ENCODE results near the gene ANKS6. TPM values are rescaled to one million over a fixed set of nuclear protein-coding genes. Genes with fewer than 3 reads are reported as not detected.

The ANKS6 gene
- total and polyA plus RNA-seq, 10 of the 15 experiments (the other 5 are each of a cell fraction or from before 2014, with no cell fraction given) = 2.0 to 16.2 (median 6.1) TPM

DNA sequence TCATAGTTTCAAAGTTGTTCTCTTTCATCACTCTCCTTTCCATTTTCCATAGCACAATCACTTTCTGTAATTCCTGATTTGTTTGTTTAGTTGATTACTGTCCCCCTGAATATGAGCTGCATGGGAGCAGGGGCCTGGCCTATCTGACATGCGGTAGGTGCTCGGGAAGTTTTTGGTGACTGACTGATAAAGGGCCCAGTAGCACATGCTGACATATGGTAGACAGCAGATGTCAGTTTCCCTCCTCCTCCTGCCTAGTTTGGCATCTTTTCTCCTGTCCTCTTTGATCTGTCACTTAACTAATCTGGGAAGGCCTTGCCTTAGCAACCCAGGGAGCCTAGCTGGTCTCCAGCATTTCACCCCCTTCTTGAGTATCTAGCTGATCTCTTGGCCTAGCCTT lies 25.5 kb upstream of the ANKS6 start (continued):
- TF ChIP-seq TBL1XR1 (IDR thresholded peaks at IDR 0.05; ENCODE audit: low read depth, low read length) (no peak), ZNF622 (IDR thresholded peaks at IDR 0.05) (no peak), MEF2A (IDR thresholded peaks at IDR 0.05; ENCODE audit: insufficient read depth, low read depth, low read length) (no peak), BHLHE40 (IDR thresholded peaks at IDR 0.05; ENCODE audit: borderline replicate concordance in 1 of 2, low read depth in 2 of 2, low read length in 1 of 2) (no peak)

DNA sequence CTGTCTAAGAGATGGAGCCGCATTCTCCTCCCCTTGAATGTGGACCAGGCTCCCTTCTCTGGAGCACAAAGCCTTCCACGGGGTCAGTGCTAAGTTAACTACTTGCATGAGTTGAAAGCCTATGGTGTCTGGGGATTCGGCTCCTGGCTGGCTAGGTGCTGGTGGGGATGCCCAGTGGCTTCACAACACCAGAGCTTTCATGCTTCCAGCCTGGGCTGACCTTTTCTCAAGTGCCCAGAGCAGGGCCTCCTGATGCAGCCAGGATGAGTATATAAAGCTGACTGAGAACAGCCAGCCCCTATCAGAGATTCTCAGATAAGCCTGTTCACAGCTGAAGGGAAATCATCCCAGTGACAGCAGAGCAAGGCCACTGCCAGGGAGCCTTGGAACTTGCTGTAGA lies 22.9 kb upstream of the ANKS6 start:
- CTCF ChIA-PET = no interaction called here
- no peak overlapping the region for H3K4me2 ChIP-seq (ENCODE audit: control insufficient read depth, insufficient read depth)
- no peak for FAIRE-seq
- SMC1A ChIA-PET (ENCODE audit: uncharacterized antibody, unreplicated experiment) = no interaction called here
- no peak for ATAC-seq
- H3K36me3 ChIP-seq (ENCODE audit: control insufficient read depth in 2 of 2, insufficient read depth in 2 of 2, low read length in 1 of 2) = no peaks in the 10 kb centered on the region
- H3K4me3 ChIP-seq = no peak overlapping the region
- no peak overlapping the region for H3K9ac ChIP-seq (ENCODE audit: control insufficient read depth, insufficient read depth, low read length)
- H3K4me1 ChIP-seq (ENCODE audit: control insufficient read depth, insufficient read depth, low read length) = no peaks in the 10 kb centered on the region
- intact Hi-C loops (cut with micrococcal nuclease; ENCODE audit: unreplicated experiment) (no loop called here), in situ Hi-C loops (cut with MboI) (no loop called here)
- no peaks in the 10 kb centered on the region for H3K27me3 ChIP-seq (replicated peaks in 1 of 2; ENCODE audit: control insufficient read depth in 2 of 2, insufficient read depth in 2 of 2, low read length in 1 of 2)
- POLR2A ChIA-PET = no interaction called here
- H3K27ac ChIP-seq (ENCODE audit: control insufficient read depth, insufficient read depth) = no peak overlapping the region
- no peak overlapping the region for H2AFZ ChIP-seq (ENCODE audit: control insufficient read depth, low read depth, low read length)
- TF ChIP-seq, protein P1, sequence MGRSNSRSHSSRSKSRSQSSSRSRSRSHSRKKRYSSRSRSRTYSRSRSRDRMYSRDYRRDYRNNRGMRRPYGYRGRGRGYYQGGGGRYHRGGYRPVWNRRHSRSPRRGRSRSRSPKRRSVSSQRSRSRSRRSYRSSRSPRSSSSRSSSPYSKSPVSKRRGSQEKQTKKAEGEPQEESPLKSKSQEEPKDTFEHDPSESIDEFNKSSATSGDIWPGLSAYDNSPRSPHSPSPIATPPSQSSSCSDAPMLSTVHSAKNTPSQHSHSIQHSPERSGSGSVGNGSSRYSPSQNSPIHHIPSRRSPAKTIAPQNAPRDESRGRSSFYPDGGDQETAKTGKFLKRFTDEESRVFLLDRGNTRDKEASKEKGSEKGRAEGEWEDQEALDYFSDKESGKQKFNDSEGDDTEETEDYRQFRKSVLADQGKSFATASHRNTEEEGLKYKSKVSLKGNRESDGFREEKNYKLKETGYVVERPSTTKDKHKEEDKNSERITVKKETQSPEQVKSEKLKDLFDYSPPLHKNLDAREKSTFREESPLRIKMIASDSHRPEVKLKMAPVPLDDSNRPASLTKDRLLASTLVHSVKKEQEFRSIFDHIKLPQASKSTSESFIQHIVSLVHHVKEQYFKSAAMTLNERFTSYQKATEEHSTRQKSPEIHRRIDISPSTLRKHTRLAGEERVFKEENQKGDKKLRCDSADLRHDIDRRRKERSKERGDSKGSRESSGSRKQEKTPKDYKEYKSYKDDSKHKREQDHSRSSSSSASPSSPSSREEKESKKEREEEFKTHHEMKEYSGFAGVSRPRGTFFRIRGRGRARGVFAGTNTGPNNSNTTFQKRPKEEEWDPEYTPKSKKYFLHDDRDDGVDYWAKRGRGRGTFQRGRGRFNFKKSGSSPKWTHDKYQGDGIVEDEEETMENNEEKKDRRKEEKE (IDR thresholded peaks at IDR 0.05) = no peak
- TF ChIP-seq NRF1 (conservative IDR thresholded peaks at IDR 0.05; ENCODE audit: low read depth, low read length) = no peak
- no peak for TF ChIP-seq NR2C1 (IDR thresholded peaks at IDR 0.05)
- TF ChIP-seq BHLHE40 (IDR thresholded peaks at IDR 0.05; ENCODE audit: borderline replicate concordance in 1 of 2, low read depth in 2 of 2, low read length in 1 of 2) = no peak
- no peak for TF ChIP-seq JUND (IDR thresholded peaks at IDR 0.05; ENCODE audit: low read depth, low read length)
- TF ChIP-seq, protein P2, sequence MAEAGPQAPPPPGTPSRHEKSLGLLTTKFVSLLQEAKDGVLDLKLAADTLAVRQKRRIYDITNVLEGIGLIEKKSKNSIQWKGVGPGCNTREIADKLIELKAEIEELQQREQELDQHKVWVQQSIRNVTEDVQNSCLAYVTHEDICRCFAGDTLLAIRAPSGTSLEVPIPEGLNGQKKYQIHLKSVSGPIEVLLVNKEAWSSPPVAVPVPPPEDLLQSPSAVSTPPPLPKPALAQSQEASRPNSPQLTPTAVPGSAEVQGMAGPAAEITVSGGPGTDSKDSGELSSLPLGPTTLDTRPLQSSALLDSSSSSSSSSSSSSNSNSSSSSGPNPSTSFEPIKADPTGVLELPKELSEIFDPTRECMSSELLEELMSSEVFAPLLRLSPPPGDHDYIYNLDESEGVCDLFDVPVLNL (IDR thresholded peaks at IDR 0.05; ENCODE audit: low read depth, low read length) = no peak
- no peak for TF ChIP-seq KDM1A (IDR thresholded peaks at IDR 0.05; ENCODE audit: borderline replicate concordance)
- H4K20me1 ChIP-seq (ENCODE audit: control insufficient read depth, insufficient read depth) = no peaks in the 10 kb centered on the region
- WGBS (ENCODE audit: insufficient coverage, insufficient replicate concordance, low lambda C conversion rate, missing lambda C conversion rate) = 26% methylated on average over 3 of the region's 3 CpGs
- no peaks in the 10 kb centered on the region for H3K9me3 ChIP-seq (replicated peaks; ENCODE audit: control insufficient read depth, insufficient read depth, low read length)
- no peaks in the 10 kb centered on the region for H3K79me2 ChIP-seq (ENCODE audit: control insufficient read depth, insufficient read depth, low read length)
- no peak for DNase-seq (ENCODE audit: low read depth, low spot score)
- BruUV-seq (replicated peaks) = no TSS peak
- RAD21 ChIA-PET (ENCODE audit: unreplicated experiment) = no interaction called here
